ENCODE measurements around the gene RPS3.

DNA sequence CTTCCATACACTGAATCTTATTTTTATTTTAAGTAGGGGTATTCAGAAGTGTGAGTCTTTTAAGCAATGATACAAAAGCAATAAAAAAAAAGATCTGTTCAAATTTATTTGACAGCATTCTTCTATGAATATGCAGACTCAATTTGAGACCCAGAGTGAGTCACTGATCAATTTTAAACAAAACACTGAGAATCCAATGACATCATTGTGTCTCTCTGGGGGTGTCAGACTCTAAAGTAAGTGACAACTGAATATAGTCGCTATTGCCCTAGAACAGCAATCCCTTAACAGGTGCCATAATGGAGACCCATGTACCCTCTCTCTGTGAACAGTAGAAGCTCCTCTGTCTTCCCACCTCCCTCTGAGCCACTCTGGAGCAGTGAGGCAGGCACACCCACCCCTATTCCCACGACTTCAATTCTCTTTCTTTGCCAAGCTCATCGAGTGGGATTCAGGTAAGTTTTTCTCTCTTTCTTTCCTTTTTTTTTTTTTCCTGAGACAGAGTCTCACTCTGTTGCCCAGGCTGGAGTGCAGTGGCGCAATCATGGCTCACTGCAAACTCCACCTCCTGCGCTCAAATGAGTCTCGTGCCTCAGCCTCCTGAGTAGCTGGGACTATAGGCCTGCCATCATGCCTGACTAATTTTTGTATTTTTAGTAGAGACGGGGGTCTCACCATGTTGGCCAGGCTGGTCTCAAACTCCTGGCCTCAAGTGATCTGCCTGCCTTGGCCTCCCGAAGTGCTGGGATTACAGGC lies 5.1 kb upstream of the RPS3 start:
- TF ChIP-seq GATA2 (IDR thresholded peaks at IDR 0.05; ENCODE audit: low read depth, low read length), result no peak
- no peak for TF ChIP-seq GATA3 (IDR thresholded peaks at IDR 0.05; ENCODE audit: low read depth, low read length)
